ENCODE measurements around the gene HRAS.

- TF ChIP-seq, protein P1, sequence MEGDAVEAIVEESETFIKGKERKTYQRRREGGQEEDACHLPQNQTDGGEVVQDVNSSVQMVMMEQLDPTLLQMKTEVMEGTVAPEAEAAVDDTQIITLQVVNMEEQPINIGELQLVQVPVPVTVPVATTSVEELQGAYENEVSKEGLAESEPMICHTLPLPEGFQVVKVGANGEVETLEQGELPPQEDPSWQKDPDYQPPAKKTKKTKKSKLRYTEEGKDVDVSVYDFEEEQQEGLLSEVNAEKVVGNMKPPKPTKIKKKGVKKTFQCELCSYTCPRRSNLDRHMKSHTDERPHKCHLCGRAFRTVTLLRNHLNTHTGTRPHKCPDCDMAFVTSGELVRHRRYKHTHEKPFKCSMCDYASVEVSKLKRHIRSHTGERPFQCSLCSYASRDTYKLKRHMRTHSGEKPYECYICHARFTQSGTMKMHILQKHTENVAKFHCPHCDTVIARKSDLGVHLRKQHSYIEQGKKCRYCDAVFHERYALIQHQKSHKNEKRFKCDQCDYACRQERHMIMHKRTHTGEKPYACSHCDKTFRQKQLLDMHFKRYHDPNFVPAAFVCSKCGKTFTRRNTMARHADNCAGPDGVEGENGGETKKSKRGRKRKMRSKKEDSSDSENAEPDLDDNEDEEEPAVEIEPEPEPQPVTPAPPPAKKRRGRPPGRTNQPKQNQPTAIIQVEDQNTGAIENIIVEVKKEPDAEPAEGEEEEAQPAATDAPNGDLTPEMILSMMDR (conservative IDR thresholded peaks at IDR 0.05; ENCODE audit: low read depth, low read length), result no peak
- TF ChIP-seq EZH2 (IDR thresholded peaks at IDR 0.05; ENCODE audit: low read length, unreplicated experiment) (no peak), EZH2phosphoT487 (IDR thresholded peaks at IDR 0.05; ENCODE audit: borderline replicate concordance, low read length) (no peak)
Measured at GRCh38 chr11:498297-499181, 36.8 kb downstream of the HRAS start.
